ENCODE measurements around the gene PLA2G4E.

GRCh38 chr15:41939986-41940385 is 80.9 kb downstream of the PLA2G4E start:
- no peak for TF ChIP-seq CTCF (IDR thresholded peaks at IDR 0.05)
- TF ChIP-seq POLR2A (IDR thresholded peaks at IDR 0.05): no peak
